Gastroesophageal sphincter (tissue), 4 donors: ENCODE results near the gene SELENOO. TPM values are rescaled to one million over a fixed set of nuclear protein-coding genes. Genes with fewer than 3 reads are reported as not detected.

ENCODE experiments used
- ATAC-seq: fragments of 150-250 bp; one replicate; pipeline ENCODE4 v1.9.1; 2016; ENCODE audit warnings: mild to moderate bottlenecking, moderate library complexity
- H3K27ac ChIP-seq, 4 donors: fragments of 200-600 bp; sonication (generic) in 3 of 4; 1 replicate in 3 of 4; 2 replicates in 1 of 4; pipeline ENCODE4 v1.5.1; 2016 to 2019
- H3K27me3 ChIP-seq: fragments of 200-600 bp; sonication (generic); one replicate; pipeline ENCODE4 v1.5.1; 2019
- H3K36me3 ChIP-seq, 2 donors: fragments of 200-600 bp; sonication (generic); one replicate each; pipeline ENCODE4 v1.5.1; 2019; ENCODE audit warnings: control low read depth in 1 of 2
- H3K4me1 ChIP-seq, 3 donors: fragments of 200-600 bp; sonication (generic); 1 replicate in 2 of 3; 2 replicates in 1 of 3; pipeline ENCODE4 v1.5.1; 2016 to 2019; ENCODE audit warnings: control low read depth in 2 of 3
- H3K4me3 ChIP-seq, 2 donors: fragments of 200-600 bp; sonication (generic); one replicate each; pipeline ENCODE4 v1.5.1; 2019; ENCODE audit warnings: mild to moderate bottlenecking in 1 of 2, moderate library complexity in 1 of 2
- H3K9me3 ChIP-seq, 3 donors: fragments of 200-600 bp; sonication (generic); one replicate each; pipeline ENCODE4 v1.5.1; 2017 to 2019; ENCODE audit warnings: control low read depth in 2 of 3
- CTCF ChIP-seq, 4 experiments: fragments of 200-600 bp in 2 of 4; fragments of 450-650 bp in 2 of 4; sonication (generic) in 1 of 4; IDR thresholded peaks; one replicate each; pipeline ENCODE4 v1.5.1; 2017 to 2019; ENCODE audit warnings: antibody characterized with exemption in 4 of 4, mild to moderate bottlenecking in 2 of 4, moderate library complexity in 2 of 4
- EP300 ChIP-seq: sonication (generic); formaldehyde crosslinking; IDR thresholded peaks from one replicate; pipeline ENCODE4 v1.6.1; 2017; ENCODE audit warnings: antibody characterized with exemption, mild to moderate bottlenecking
- POLR2A ChIP-seq, 2 donors: fragments of 450-650 bp; IDR thresholded peaks; one replicate each; pipeline ENCODE4 v1.6.1; 2017; ENCODE audit warnings: antibody characterized with exemption in 2 of 2, mild to moderate bottlenecking in 2 of 2, moderate library complexity in 1 of 2
- POLR2AphosphoS5 ChIP-seq: sonication (generic); formaldehyde crosslinking; IDR thresholded peaks from one replicate; pipeline ENCODE4 v1.6.1; 2017; ENCODE audit warnings: antibody characterized with exemption
- WGBS, 2 donors: methylation state at CpG; one replicate each; pipeline ENCODE4 v1.1.5; 2018; ENCODE audit warnings: low coverage in 1 of 2; 5-methylcytosine and 5-hydroxymethylcytosine counted together
- total RNA-seq, 4 donors: library from RNA; depleted of rRNA; stranded (reverse); fragments of >200 nt; gene quantifications; one replicate each; pipeline ENCODE4 v1.1.0, GENCODE V29; 2016

The SELENOO gene
- total RNA-seq, 4 donors from 2014 or later: 19.9 to 42.6 (median 27.3) TPM

GRCh38 chr22:50190182-50190940, 10.4 kb upstream of the SELENOO start:
- H3K27ac ChIP-seq: peak overlapping the region; percentile 3 to 83 (median 77)
- 33% methylated on average over 1 of the region's 43 CpGs; no CpG with 5 or more reads in 1 of the 2 donors for WGBS, 2 donors
- H3K9me3 ChIP-seq: no peaks in the 10 kb centered on the region
- H3K36me3 ChIP-seq: peaks cover 0 to 25% of the 10 kb centered on the region in 2 donors
- H3K4me3 ChIP-seq: peak overlapping the region; percentile 23 to 48
- peaks cover 0 to 71% (median 30%) of the 10 kb centered on the region in 3 donors for H3K4me1 ChIP-seq
- TF ChIP-seq POLR2AphosphoS5 (no peak), CTCF (IDR thresholded peaks at IDR 0.05) (peak in 1 of 4 experiments; percentile 66), POLR2A (IDR thresholded peaks at IDR 0.05) (no peak), EP300 (no peak)
- no peaks in the 10 kb centered on the region for H3K27me3 ChIP-seq
- ATAC-seq: peak; percentile 68

- no peak for TF ChIP-seq EP300
- WGBS, 2 donors: 56 to 92% methylated on average over 8 to 11 of the region's 18 CpGs
- Histone ChIP-seq H3K9me3 (no peaks in the 10 kb centered on the region), H3K4me1 (peaks cover 0 to 68% (median 30%) of the 10 kb centered on the region in 3 donors), H3K27ac (peak overlapping the region; percentile 3 to 83 (median 77)), H3K36me3 (peaks cover 0 to 31% of the 10 kb centered on the region in 2 donors), H3K27me3 (no peaks in the 10 kb centered on the region), H3K4me3 (peak overlapping the region; percentile 23 to 48)
- ATAC-seq: peak; percentile 4
These were observed 9.7 kb upstream of the SELENOO start for GRCh38 chr22:50190941-50191741.

GRCh38 chr22:50192436-50193204, 8.2 kb upstream of the SELENOO start:
- Histone ChIP-seq H3K4me1 (peaks cover 0 to 53% (median 22%) of the 10 kb centered on the region in 3 donors), H3K9me3 (no peaks in the 10 kb centered on the region), H3K27me3 (no peaks in the 10 kb centered on the region), H3K4me3 (no peak overlapping the region), H3K27ac (peak overlapping the region in 1 of 4 donors; percentile 11), H3K36me3 (peaks cover 0 to 44% of the 10 kb centered on the region in 2 donors)
- WGBS, 2 donors: no CpG with 5 or more reads among the region's 25 CpGs
- no peak for TF ChIP-seq POLR2AphosphoS5
- no peak for TF ChIP-seq POLR2A (IDR thresholded peaks at IDR 0.05)
- TF ChIP-seq CTCF (IDR thresholded peaks at IDR 0.05): no peak
- no peak for TF ChIP-seq EP300
- no peak for ATAC-seq

GRCh38 chr22:50193621-50194020, 7.2 kb upstream of the SELENOO start:
- H3K4me3 ChIP-seq: no peak overlapping the region
- H3K27ac ChIP-seq: no peak overlapping the region
- H3K27me3 ChIP-seq: no peaks in the 10 kb centered on the region
- no CpG with 5 or more reads among the region's 8 CpGs for WGBS, 2 donors
- no peaks in the 10 kb centered on the region for H3K9me3 ChIP-seq
- peaks cover 0 to 54% of the 10 kb centered on the region in 2 donors for H3K36me3 ChIP-seq
- TF ChIP-seq CTCF (IDR thresholded peaks at IDR 0.05) (no peak), POLR2A (IDR thresholded peaks at IDR 0.05) (no peak), EP300 (no peak), POLR2AphosphoS5 (no peak)
- no peak for ATAC-seq
- peaks cover 0 to 47% (median 22%) of the 10 kb centered on the region in 3 donors for H3K4me1 ChIP-seq
